ENCODE data around the gene FRMPD1.
"Not testable (repeated sequence)": the region's sequence is repeated elsewhere in the genome, so short reads cannot be mapped to it uniquely, and the experiment has no call there.

Gene FRMPD1

DNA sequence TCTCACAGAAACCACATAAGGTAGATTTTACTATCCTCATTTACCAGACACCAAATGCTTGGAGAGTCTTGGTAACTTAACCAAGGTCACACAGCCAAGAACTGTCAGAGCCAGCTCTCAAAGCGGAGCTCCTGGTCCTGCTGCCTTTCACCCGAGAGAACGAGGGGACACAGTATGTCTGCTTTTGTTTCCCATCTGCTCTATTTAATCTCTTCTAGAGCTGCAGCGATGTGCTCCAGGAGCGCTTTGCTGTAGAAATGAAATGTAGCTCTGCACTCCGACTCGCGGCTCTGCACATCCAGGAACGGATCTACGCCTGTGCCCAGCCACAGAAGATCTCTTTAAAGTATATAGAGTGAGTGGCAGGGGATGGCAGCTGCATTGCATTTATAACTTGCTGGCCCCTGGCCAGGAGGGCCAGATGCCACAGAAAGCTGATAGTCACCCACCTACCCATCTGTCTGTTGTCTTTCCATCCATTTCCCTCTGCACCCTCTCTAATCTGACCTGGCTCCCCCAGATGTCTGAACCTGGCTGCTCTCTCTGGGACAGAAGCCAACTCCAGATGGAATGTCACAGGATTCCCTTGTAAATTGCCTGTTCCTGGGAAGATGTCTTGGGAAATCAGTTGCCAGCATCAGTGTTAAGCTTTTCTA, 81.5 kb downstream of the FRMPD1 start:
- DNase-seq, result no peak

DNA sequence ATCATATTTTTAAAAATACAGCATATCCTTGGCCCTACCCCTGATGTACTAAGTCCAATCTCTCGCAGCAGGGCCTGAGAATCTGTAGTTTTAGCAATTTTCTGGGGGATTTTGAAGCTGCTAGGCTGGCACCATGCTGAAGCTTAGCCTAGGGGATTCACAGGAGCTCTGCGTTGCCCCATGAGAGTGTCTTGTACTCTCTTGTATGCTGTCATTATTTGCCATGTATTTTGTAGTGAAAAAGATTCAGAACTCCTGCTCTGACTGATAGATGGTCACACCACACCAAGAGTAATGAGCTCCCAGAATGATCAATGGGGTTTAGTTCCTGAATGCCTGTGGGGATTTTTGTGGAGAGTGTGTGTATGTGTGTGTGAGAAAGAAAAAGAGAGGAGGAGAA, 82.2 kb downstream of the FRMPD1 start:
- DNase-seq, result no peak

DNA sequence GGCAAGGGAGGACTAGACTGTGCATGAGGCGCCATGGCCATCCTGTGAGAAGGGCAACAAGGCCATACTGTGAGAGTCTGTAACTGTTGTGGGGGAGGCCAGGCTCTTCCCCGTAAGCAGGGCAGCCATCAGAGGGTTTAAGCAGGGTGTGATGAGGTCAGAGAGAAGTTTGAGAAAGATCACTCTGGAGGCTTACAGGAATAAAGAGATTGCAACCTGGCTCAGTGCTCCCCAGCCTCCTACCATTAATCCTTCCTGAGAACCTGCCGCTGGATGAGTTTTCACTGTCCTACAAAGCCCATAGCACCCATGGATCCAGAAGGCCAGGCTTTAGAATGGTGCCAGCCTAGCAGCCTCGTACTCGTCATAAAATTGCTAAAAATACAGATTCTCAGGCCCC, 88.5 kb downstream of the FRMPD1 start:
- DNase-seq, result no peak

DNA sequence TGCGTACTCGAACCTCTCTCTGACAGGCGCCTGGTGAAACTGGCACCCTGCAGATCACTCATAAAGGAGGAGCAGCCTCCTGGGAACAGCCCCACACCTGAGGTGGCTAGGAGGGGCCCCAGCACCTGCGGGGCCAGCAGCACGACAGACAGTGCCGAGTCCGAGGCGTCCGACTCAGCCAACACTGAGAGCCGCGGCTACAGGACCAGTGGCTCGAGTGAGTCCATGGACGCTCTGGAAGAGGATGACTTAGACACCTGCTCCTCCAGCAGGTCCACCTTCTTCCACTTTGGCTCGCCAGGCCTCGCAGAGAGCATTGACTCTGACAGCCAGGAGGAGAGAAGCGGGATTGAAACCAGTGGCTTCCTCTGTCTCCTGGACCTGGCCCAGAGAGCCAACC, 89.4 kb downstream of the FRMPD1 start:
- no peak for DNase-seq

DNA sequence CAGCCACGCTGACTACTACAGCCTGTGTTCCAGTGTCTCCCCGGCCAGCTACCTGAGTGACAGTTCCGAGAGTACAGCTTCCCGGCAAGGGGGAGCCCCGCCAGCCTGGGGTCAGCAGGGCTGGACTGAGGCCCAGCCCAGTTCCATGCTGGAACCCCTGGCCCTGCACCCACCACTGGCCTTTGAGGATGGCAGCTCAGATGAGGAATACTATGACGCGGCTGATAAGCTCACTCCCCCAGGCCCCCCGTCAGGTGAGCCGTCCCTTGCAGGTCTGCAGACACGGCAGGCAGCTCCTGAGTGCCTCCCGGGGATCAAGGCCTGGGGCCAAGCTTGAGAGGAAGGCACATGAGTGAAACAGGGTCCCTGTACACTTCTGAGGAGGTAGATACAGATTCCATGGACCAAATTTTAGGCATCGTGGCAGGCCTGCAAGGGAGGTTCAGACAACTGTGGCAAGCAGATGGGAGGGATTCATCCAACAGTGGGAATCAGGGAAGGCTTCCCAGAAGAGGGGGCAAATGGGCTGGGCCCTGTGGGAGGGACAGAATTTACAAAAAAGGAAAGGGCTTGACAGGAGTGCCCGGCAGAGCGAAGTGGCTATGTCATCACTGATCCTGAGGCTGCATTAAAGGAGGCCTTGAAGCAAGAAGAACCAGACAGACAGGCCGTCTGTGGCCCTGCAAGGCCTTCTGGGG, 90.0 kb downstream of the FRMPD1 start:
- no peak for DNase-seq

DNA sequence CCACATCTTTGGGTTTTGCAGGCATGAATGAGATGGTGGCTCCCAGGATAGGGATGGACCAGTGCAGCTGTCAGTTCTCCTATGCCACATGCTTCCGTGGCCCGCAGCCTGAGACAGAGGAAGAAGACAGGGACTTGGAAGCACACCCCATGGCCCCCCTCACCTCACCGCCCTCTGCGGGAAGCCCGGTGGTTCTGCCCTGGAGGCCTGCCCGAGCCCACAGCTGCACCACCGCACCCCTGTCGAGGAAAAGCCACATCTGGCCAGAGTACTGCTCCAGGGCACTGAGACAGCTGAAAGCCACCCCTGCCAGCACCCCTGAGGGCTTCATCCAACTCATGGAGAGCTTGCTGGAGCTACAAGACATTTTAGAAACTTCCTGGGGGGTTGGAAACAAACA, 95.2 kb downstream of the FRMPD1 start:
- DNase-seq, result no peak

DNA sequence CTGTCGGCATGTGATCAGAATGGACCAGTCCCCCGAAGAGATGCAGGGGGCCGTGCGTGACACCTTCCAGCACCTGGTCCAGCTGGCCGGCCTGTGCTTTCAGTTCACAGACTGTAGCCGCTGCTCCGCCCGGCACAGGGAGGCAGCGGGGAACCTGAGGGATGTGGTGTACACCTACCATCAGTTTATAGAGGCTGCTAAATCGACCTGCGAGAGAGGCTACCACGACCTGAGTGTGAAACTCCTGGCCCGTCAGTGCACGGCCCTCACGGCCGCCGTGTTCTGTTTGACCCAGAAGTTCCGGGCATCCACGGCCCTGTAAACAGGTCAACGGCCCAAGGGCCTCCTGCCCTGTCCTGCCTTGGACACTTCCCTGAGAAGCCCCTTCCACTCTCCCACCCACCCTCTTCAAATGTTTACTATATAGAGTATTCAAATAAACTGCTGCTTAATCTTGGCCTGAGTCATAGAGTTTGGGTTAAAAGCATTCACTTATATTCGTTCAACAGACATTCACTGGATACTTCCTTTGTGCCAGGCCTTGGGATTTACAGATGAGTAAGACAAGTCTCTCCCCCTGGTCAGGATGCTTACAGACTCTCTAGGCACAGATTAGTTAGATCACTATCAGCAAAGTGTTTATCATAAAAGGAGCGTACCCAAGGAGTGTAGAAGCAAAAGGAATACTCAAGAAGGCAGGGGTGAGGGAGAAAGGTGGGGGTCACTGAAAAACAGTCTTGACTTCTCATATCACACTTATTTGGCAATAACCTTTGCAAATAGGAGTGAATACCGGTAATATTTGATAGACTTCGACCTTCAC, 95.9 kb downstream of the FRMPD1 start:
- no peak for DNase-seq

DNA sequence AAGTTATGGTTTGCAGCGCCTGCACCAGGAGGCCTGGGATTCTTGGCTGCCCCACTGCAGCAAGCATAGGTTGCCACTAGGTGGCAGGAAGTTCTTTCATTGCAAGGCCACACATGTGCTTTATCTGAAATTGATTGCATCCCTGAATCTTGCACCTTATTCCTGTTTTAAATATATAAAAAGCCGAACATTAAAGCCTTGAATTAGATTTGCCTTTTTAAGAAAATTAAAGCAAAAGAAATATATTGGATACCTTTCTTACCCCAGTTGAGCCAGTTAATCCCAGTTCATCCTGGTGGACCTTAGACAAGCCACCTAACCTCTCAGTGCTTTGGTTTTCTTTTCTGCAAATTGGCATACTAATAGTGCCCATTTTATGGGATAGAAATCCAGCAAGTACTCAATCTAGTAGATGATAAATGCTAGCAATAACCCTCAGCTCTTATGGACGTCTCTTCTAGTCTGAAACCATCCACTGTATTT, 96.6 kb downstream of the FRMPD1 start:
- DNase-seq, result peak in 33 of 51 donors; percentile 0 to 68 (median 26)

DNA sequence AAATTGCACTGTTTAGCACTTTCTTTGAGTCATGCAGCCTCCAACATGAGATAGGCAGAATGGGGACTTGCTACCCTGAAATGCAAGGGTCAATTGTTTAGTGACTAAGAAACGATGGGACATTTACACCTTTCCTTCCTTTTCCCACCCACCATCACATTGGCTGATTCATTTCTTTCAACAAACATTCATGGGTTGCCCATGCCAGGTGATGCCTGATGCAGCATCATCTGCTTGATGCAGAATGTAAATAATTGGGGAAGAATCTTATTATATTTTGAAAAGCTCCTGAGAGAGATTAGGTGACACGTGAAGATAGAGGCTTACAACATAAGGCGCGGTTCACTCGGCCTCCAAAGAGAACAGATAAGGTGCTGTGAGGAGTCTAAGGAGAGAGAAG, 98.4 kb downstream of the FRMPD1 start:
- DNase-seq, result no peak

DNA sequence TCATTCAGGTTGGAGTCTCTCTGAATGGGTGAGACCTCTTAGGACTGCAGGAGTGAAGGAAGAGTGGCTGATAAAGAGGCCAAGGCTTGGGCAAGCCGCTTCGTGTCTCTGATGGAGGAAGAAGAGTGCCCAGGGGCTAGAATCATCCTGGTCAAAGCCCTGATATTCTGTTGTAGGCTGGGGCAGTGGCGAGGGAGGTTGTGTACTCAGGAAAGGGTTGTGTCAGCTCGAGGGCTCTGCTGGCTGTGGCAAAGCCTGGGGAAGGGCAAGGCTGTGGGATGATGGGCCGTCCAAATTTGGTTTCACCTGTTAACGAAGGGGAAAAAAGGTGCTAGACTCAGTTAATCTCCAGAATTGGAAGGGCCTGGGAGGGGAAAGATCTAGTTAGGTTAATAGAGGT, 100.4 kb downstream of the FRMPD1 start:
- no peak for DNase-seq

DNA sequence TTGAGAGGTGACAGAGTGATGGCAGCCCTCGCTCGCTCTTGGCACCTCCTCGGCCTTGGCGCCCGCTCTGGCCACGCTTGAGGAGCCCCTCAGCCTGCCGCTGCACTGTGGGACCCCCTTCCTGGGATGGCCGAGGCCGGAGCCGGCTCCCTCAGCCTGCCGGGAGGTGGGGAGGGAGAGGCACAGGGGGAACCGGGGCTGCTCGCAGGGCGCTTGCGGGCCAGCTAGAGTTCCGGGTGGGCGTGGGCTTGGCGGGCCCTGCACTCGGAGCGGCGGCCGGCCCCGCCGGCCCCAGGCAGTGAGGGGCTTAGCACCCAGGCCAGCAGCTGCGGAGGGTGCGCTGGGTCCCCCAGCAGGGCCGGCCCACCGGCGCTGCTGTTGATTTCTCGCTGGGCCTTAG, 101.0 kb downstream of the FRMPD1 start:
- DNase-seq, result not testable (repeated sequence)

DNA sequence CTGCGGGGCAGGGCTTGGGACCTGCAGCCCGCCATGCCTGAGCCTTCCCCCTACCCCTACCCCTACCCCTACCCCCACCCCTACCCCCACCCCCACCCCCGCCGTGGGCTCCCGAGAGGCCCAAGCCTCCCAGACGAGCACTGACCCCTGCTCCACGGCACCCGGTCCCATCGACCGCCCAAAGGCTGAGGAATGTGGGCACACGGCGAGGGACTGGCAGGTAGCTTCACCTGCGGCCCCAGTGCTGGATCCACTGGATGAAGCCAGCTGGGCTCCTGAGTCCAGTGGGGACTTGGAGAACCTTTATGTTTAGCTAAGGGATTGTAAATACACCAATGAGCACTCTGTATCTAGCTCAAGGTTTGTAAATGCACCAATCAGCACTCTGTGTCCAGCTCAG, 101.4 kb downstream of the FRMPD1 start:
- not testable (repeated sequence) for DNase-seq

DNA sequence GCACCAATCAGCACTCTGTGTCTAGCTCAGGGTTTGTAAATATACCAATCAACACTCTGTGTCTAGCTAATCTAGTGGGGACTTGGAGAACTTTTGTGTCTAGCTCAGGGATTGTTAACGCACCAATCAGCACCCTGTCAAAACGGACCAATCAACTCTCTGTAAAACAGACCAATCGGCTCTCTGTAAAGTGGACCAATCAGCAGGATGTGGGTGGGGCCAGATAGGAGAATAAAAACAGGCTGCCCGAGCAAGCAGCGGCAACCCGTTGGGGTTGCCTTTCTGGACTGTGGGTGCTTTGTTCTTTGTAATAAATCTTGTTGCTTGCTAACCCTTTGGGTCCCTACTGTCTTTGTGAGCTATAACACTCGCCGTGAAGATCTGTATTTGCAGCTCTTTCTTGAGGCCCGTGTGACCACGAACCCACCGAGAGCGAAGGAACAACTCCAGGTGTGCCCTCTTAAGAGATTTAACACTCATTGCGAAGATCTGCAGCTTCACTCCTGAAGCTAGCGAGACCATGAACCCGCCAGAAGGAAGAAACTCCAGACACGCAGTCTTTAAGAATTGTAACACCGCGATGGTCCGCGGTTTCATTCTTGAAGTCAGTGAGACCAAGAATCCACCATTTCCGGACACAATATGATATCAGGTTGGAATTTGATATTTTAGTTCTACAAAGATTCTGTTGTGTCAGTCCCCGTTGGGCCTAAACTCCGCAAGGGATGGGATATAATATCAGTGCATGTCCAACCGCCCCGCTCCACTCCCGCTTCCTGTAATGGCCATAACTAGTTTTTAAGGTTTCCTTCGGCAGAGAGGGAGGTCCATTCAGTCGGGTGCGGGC, 102.1 kb downstream of the FRMPD1 start:
- DNase-seq, result peak in 1 of 51 donors; percentile 32

DNA sequence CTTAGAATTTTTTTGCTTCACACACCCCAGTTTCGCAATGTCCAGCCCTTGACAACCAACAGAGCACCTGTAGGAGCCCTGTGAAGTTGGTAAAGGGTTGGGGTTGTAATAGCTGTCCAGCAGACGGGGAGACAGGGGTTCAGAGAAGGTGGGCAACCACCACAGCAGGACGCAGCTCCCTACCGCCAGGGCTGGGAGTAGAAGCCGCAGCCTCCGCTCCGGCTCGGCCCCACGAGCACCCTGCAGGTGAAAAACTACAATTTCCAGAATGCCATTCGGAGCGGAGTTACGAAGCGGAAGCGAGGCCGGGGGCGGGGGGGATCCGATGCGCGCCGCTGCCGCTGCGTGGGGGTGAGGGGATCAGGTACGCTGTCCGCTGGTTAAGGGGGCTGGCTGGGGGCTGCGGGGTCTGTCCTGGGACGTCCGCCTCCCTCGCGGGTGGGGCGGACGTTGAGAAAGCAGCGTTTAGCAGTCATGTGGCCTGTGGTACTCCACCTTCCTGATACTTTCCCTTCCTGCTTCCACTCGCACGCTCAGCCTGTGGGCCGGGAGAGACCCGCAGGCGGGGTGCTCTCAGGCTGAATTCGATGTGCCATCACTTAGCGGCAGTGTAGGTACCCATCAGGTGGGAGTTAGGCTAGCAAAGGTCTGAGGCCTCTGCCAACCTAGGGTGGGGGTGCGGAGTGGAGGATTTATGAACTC, 102.9 kb downstream of the FRMPD1 start, which contains the start of gene TRMT10B:
TRMT10B (plus strand) TSS at position 317 of the 702 bp plus-strand sequence. CDS start 8,127 bp downstream, outside the sequence.
- DNase-seq, result peak; percentile 11 to 85 (median 52)

DNA sequence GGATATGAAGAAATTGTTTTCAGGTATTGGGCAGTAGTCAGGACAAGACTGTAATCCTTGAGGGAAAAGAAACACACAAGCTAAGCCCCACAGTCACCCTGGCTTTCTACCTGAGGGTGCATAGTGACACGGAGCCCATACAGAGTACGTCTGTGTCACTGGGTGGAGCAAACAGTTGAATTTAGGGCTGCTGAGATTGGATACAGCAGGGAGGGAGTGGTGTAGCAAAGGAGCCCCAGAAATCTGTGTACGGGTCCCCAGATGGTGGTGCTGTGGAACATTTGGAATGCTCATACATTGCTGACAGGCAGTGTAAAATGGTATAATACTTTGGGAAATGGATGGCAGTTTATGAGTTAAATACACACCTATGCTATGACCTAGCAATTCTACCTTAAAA, 108.0 kb downstream of the FRMPD1 start:
- no peak for DNase-seq

DNA sequence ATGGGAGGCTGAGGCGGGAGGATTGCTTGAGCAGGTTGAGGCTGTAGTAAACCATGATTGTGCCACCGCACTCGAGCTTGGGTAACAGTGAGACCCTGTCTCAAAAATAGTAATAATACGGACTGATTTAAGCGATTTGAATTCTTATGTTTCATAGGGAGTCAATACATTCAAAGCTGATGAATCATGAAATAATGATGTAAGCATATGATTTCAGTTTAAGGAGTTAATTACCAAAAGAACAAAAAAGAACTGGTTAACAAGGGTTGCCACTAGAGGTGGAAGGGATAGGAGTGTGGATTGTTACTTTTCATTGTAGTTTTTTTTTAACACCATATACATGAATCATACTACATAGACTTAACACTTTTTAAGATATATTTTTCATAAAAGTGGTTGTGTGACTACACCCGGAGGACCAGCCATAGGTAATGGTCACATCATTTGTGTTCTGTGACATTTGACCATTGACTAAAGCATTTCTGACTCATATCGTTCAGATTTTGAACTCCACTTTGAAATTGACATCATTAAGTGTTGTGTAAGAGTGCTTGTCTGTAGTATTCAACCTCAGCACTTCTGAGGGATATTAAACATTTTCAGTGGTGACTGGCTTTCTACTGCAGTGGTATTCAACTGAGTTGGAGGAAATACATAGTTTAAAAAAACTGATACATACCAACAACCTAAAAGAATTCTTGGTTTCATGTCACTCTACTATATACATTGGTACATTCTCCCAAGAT, 109.8 kb downstream of the FRMPD1 start:
- DNase-seq, result no peak

DNA sequence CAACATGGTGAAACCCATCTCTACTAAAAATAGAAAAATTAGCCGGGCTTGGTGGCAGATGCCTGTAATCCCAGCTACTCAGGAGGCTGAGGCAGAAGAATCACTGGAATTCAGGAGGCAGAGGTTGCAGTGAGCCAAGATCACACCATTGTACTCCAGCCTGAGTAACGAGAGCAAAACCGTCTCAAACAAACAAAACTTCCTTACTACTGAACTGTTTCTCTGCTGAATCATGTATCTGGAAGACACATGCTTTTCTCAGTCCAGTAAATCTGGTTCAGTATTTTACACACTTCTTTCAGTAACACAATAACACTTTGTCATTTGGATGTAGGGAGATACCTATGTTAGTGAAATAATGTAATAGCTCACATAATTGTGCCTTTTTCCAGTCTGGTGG, 110.8 kb downstream of the FRMPD1 start:
- no peak for DNase-seq

DNA sequence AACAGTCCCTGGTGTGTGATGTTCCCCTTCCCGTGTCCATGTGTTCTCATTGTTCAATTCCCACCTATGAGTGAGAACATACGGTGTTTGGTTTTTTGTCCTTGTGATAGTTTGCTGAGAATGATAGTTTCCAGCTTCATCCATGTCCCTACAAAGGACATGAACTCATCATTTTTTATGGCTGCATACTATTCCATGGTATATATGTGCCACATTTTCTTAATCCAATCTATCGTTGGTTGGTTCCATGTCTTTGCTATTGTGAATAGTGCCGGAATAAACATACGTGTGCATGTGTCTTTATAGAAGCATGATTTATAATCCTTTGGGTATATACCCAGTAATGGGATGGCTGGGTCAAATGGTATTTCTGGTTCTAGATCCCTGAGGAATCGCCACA, 114.5 kb downstream of the FRMPD1 start:
- DNase-seq, result not testable (repeated sequence)

DNA sequence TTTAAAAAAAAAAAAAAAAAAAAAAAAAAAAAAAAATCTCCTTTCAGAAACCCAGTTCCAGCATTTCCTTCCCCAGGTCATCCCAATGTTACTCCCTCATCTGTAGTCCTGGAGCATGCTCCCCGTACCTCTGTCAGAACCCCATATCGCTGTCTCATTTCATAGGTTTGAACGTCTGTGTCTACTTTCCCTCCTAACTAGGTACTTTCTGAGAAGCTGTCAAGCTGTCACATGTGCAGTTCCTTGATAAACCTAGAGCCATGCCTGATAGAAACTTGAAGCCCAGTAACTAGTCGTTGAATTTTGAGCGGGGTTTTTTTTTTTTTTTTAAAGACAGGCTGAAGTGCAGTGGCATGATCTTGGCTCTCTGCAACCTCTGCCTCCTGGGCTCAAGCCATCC, 118.6 kb downstream of the FRMPD1 start:
- DNase-seq, result no peak

DNA sequence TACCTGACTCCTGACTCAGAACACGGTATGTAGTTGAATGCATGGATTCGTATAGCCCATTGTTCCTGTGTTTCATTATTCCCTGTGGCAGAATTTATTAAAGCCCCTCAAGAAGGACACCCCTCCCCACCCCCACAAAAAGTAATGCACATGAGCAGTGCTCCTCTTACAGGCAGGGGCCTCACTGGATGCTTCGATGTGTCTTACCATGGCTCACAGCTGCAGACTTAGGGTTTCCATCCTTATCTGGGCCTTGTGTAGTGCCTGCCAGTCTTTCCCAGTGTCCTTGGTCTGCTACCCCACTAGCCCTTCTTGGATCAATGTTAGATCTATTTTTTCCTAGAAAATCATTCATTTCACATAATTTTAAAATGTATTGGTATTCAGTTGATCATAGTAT, 119.2 kb downstream of the FRMPD1 start:
- no peak for DNase-seq

Data from hypothalamus (tissue), 51 donors.